ENCODE results near the gene ACOT11.

DNA sequence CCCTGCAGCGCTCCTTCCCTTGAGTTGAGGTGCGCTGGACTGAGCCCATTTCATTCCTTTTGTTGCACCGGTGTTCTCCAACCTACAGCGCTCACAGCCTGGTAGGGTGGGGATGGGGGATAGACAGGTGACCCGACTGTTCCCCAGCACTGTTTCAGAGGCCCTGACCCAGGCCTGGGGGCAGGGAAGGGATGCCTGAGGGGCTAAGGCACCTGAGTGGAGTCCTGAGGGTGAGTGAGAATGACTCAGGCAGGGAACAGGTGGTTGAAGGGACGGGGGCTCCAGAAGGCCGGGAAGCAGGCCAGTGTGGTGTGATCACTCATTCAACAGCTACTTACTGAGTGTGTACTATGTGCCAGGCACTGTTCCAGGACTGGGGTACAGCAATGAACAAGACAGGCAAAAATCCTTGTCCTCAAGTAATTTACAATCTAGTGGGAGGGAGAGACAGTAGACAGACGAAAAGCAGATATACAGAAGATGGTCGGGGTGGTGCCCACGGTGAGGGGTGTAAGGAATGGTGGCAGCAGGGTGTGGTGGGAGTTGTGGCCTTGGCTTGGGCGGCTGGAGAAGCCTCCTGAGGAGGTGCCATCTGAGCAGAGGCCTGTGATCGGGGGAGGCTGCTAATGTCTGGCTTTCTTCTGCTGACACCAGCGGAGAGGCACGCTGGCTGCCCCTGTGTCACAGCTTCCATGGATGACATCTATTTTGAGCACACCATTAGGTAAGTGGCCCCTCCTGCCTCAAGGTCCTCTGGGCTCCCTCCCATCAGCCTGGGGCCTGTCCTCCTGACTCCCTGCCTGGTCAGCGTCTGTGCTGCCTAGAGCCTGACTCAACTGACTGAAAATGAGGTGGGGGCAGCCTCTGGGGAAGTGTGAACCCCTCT is 37.4 kb downstream of the ACOT11 start:
- TF ChIP-seq, protein P1, sequence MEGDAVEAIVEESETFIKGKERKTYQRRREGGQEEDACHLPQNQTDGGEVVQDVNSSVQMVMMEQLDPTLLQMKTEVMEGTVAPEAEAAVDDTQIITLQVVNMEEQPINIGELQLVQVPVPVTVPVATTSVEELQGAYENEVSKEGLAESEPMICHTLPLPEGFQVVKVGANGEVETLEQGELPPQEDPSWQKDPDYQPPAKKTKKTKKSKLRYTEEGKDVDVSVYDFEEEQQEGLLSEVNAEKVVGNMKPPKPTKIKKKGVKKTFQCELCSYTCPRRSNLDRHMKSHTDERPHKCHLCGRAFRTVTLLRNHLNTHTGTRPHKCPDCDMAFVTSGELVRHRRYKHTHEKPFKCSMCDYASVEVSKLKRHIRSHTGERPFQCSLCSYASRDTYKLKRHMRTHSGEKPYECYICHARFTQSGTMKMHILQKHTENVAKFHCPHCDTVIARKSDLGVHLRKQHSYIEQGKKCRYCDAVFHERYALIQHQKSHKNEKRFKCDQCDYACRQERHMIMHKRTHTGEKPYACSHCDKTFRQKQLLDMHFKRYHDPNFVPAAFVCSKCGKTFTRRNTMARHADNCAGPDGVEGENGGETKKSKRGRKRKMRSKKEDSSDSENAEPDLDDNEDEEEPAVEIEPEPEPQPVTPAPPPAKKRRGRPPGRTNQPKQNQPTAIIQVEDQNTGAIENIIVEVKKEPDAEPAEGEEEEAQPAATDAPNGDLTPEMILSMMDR (IDR thresholded peaks at IDR 0.05) = no peak
- TF ChIP-seq POLR2A (IDR thresholded peaks at IDR 0.05) = no peak
- TF ChIP-seq POLR2AphosphoS5 (IDR thresholded peaks at IDR 0.05) = no peak
- TF ChIP-seq EP300 (IDR thresholded peaks at IDR 0.05) = no peak

All from upper lobe of left lung (tissue), 4 donors.